ENCODE data around the gene CDC23. TPM values are rescaled to one million over a fixed set of nuclear protein-coding genes. Genes with fewer than 3 reads are reported as not detected.

CDC23 gene
- total RNA-seq, 1 donor: 28.6 TPM

- H3K4me1 ChIP-seq (ENCODE audit: insufficient read depth, low read length): peaks cover 3% of the 10 kb centered on the region
- no peak for DNase-seq (ENCODE audit: insufficient read length, low spot score, missing footprints)
- no peaks in the 10 kb centered on the region for H4K20me1 ChIP-seq (ENCODE audit: insufficient read depth, low read length)
- no peak overlapping the region for H3K4me3 ChIP-seq (ENCODE audit: insufficient read depth, low read length)
- H3K36me3 ChIP-seq (ENCODE audit: insufficient read depth, low read length): no peaks in the 10 kb centered on the region
- H3K27me3 ChIP-seq (ENCODE audit: insufficient read depth, low read length): peaks cover 33% of the 10 kb centered on the region
- no peak for TF ChIP-seq CTCF (IDR thresholded peaks at IDR 0.05; ENCODE audit: extremely low read depth, low read depth, low read length)
- no peak overlapping the region for H3K27ac ChIP-seq (ENCODE audit: low read depth, low read length)
- H3K79me2 ChIP-seq (ENCODE audit: insufficient read depth, low read length): no peaks in the 10 kb centered on the region
- H2AFZ ChIP-seq (ENCODE audit: low read length): no peak overlapping the region
- H3K4me2 ChIP-seq (ENCODE audit: insufficient read depth, low read length): no peak overlapping the region
- H3K9me3 ChIP-seq (ENCODE audit: low read depth, low read length): no peaks in the 10 kb centered on the region
Observed at GRCh38 chr5:138245717-138246116, 32.6 kb upstream of the CDC23 start.

GRCh38 chr5:138243794-138244193 is 30.7 kb upstream of the CDC23 start:
- no peak for DNase-seq (ENCODE audit: insufficient read length, low spot score, missing footprints)
- TF ChIP-seq CTCF (IDR thresholded peaks at IDR 0.05; ENCODE audit: extremely low read depth, low read depth, low read length): no peak
- Histone ChIP-seq H3K36me3 (ENCODE audit: insufficient read depth, low read length) (no peaks in the 10 kb centered on the region), H3K4me2 (ENCODE audit: insufficient read depth, low read length) (no peak overlapping the region), H4K20me1 (ENCODE audit: insufficient read depth, low read length) (no peaks in the 10 kb centered on the region), H3K9me3 (ENCODE audit: low read depth, low read length) (no peaks in the 10 kb centered on the region), H3K27ac (ENCODE audit: low read depth, low read length) (no peak overlapping the region), H3K4me3 (ENCODE audit: insufficient read depth, low read length) (no peak overlapping the region), H3K79me2 (ENCODE audit: insufficient read depth, low read length) (no peaks in the 10 kb centered on the region), H2AFZ (ENCODE audit: low read length) (no peak overlapping the region), H3K27me3 (ENCODE audit: insufficient read depth, low read length) (peaks cover 44% of the 10 kb centered on the region), H3K4me1 (ENCODE audit: insufficient read depth, low read length) (peaks cover 3% of the 10 kb centered on the region)

- Histone ChIP-seq H3K4me3 (ENCODE audit: insufficient read depth, low read length) (peak overlapping the region; percentile 68), H3K27ac (ENCODE audit: low read depth, low read length) (no peak overlapping the region), H3K9me3 (ENCODE audit: low read depth, low read length) (no peaks in the 10 kb centered on the region), H3K27me3 (ENCODE audit: insufficient read depth, low read length) (peaks cover 44% of the 10 kb centered on the region), H3K4me2 (ENCODE audit: insufficient read depth, low read length) (peak overlapping the region; percentile 87), H4K20me1 (ENCODE audit: insufficient read depth, low read length) (no peaks in the 10 kb centered on the region), H3K79me2 (ENCODE audit: insufficient read depth, low read length) (no peaks in the 10 kb centered on the region), H2AFZ (ENCODE audit: low read length) (peak overlapping the region; percentile 78), H3K4me1 (ENCODE audit: insufficient read depth, low read length) (peaks cover 3% of the 10 kb centered on the region), H3K36me3 (ENCODE audit: insufficient read depth, low read length) (no peaks in the 10 kb centered on the region)
- peak; percentile 81 for DNase-seq (ENCODE audit: insufficient read length, low spot score, missing footprints)
- TF ChIP-seq CTCF (IDR thresholded peaks at IDR 0.05; ENCODE audit: extremely low read depth, low read depth, low read length): no peak
Observed at GRCh38 chr5:138241688-138242571, 28.8 kb upstream of the CDC23 start.

GRCh38 chr5:138240650-138241385 is 27.7 kb upstream of the CDC23 start:
- H3K9me3 ChIP-seq (ENCODE audit: low read depth, low read length): no peaks in the 10 kb centered on the region
- no peaks in the 10 kb centered on the region for H3K79me2 ChIP-seq (ENCODE audit: insufficient read depth, low read length)
- no peaks in the 10 kb centered on the region for H3K36me3 ChIP-seq (ENCODE audit: insufficient read depth, low read length)
- H2AFZ ChIP-seq (ENCODE audit: low read length): no peak overlapping the region
- H3K27ac ChIP-seq (ENCODE audit: low read depth, low read length): no peak overlapping the region
- peaks cover 44% of the 10 kb centered on the region for H3K27me3 ChIP-seq (ENCODE audit: insufficient read depth, low read length)
- peaks cover 3% of the 10 kb centered on the region for H3K4me1 ChIP-seq (ENCODE audit: insufficient read depth, low read length)
- DNase-seq (ENCODE audit: insufficient read length, low spot score, missing footprints): no peak
- no peak for TF ChIP-seq CTCF (IDR thresholded peaks at IDR 0.05; ENCODE audit: extremely low read depth, low read depth, low read length)
- H3K4me3 ChIP-seq (ENCODE audit: insufficient read depth, low read length): no peak overlapping the region
- H3K4me2 ChIP-seq (ENCODE audit: insufficient read depth, low read length): no peak overlapping the region
- no peaks in the 10 kb centered on the region for H4K20me1 ChIP-seq (ENCODE audit: insufficient read depth, low read length)

Measured in osteoblast (primary cell).